Fibroblast of skin of left quadriceps (primary cell): Measurements from ENCODE around the gene STK39.
A peak's percentile ranks its signal among the peaks of the same experiment; 100 is the strongest.

Experiments used
- DNase-seq, 2 experiments: peaks; one replicate each; pipeline ENCODE4 v3.0.0-alpha.2; 2013; ENCODE audit warnings: low read depth in 2 of 2

Gene STK39

GRCh38 chr2:167960089-167960747 lies 287.2 kb downstream of the STK39 start:
- DNase-seq = no peak

GRCh38 chr2:167957662-167958061 lies 289.7 kb downstream of the STK39 start:
- DNase-seq = no peak

- DNase-seq = no peak
These were observed 292.0 kb downstream of the STK39 start for GRCh38 chr2:167955264-167955906.

GRCh38 chr2:167954495-167954894 lies 292.9 kb downstream of the STK39 start:
- DNase-seq = no peak

DNA sequence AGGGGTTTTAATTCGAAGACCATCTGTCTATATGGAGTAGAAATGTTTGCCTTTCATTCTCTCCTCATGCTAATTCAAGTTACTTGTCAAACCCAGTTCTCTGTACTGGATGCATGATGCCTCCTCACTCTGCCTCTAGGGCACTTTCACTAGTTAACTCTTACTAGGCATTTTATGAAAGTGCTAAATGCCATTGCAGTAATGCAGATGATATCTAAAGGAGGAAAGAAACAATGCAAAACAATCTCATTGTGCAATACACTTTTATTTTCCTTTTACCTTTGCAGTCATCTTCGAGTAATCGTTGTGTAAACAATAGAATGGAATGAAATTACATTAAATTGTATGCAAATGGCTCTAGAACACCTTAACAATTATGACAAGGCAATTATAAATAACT lies 293.6 kb downstream of the STK39 start:
- DNase-seq = no peak

- DNase-seq = no peak
These were observed 296.8 kb downstream of the STK39 start for GRCh38 chr2:167950571-167950970.

DNA sequence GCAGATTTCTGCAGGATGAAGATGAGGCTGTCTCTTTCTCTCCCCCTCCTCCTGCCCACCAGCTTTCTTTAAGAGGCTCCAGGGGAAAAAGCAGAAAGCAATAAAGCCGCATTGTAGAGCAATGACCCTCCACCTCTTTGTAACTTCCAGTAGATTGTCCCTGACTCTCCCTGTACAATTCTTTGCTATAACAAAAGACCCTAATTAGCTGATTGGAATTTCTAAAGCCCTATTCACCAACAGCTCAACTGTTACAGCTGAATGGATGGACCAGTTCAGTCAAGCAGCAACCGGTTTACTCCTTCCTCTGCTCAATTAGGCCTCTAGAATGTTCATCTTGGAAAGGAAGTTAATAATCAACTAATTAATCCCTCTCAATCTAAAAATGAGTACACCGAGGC lies 301.0 kb downstream of the STK39 start:
- no peak for DNase-seq

DNA sequence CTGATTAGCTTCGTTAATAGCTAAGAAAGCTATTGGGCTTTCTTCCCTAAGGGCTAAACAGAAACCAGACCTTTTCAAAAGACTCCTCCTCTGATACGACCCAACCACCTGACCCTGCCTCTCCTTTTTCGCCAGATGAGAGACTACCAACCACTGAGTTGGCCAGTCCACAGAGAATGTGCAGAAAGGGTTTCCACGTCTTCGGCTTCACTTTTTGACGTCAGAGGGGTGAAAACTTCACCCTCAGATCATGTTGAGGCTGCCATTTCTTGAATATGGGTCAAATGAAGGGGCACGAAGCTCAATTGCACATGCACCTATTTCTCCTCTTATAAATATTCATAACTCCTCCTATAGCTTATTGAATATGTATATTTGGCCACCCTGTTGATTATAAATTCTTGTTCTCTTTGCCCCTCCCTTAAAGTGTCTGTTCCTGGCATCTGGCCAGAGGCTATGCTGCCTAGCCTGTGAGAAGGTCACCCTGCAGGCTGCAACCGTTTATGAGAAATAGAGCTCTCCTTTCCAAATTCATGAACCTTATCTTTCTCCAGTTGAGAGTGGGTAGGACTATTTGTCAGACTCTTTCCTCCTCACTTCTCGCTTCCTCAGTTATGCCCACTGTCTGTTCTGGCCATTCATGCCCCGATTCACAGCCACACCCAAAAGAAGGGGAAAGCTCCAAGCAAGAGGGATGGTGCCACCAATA lies 301.6 kb downstream of the STK39 start:
- DNase-seq = no peak

- no peak for DNase-seq
These were observed 302.4 kb downstream of the STK39 start for GRCh38 chr2:167944825-167945659.

GRCh38 chr2:167943897-167944296 lies 303.5 kb downstream of the STK39 start:
- DNase-seq = peak in 1 of 2 experiments; percentile 4

DNA sequence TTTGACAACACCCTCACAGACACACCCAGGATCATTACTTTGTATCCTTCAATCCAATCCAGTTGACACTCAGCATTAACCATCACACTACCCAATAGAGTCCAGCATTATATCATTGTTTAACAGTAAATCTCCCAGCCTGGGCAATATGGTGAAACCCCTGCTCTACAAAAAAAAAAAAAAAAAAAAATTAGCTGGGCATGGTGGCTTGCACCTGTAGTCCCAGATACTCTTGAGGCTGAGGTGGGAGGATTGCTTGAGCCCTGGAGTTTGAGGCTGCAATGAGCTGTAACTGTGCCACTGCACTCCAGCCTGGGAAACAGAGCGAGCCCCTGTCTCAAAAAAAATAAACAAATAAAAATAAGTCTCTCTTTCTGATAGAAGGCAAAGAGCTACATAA lies 304.0 kb downstream of the STK39 start:
- no peak for DNase-seq

DNA sequence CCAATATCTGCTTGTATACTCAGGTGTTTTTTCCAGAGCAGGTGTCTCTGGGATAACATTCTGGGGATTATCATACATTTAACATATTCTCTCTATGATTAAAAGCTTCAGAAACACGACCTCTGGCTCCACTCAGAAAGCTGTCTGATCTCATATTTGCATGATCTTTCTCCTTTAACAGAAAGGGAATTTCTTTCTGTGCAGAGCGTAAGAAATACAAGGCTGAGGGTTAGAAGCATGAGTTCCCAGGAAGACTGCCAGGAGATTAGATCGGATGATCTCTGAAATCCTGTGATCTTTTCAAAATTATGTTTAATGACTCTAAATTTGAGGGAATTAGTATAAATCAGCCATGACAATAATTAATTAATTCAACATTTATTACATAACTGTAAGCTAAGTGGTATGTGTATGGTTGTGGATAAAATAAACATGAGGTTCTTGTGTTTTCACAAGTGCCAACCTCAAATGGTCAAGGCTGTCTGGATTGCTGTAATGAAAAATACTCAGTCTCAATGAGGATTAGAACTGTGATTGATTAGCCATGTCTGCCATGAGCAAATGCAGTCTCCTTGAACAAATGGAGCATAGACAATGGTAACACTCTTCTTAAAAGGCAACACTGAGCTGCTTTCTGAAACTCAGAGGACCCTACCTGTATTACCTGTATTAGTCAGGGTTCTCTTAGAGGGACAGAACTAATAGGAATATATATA lies 304.9 kb downstream of the STK39 start:
- no peak for DNase-seq

GRCh38 chr2:167941604-167942003 lies 305.8 kb downstream of the STK39 start:
- no peak for DNase-seq

GRCh38 chr2:167940734-167941507 lies 306.5 kb downstream of the STK39 start:
- DNase-seq = no peak

GRCh38 chr2:167940346-167940725 lies 307.1 kb downstream of the STK39 start:
- DNase-seq = no peak

GRCh38 chr2:167939514-167940345 lies 307.7 kb downstream of the STK39 start:
- no peak for DNase-seq

GRCh38 chr2:167937403-167937802 lies 310.0 kb downstream of the STK39 start:
- no peak for DNase-seq

DNA sequence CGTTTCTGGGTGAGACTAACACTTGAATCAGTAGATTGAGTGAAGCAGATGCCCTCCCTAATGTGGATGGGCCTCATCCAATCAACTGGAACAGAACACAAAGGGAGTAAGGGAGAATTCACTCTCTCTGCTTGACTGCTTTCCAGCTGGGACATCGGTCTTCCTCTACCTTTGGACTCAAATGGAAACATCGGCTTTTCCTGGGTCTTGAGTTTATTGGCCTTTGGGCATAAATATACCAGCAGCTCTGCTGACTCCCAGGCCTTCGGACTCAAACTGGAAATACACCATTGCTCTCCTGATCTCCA lies 311.6 kb downstream of the STK39 start:
- DNase-seq = no peak

DNA sequence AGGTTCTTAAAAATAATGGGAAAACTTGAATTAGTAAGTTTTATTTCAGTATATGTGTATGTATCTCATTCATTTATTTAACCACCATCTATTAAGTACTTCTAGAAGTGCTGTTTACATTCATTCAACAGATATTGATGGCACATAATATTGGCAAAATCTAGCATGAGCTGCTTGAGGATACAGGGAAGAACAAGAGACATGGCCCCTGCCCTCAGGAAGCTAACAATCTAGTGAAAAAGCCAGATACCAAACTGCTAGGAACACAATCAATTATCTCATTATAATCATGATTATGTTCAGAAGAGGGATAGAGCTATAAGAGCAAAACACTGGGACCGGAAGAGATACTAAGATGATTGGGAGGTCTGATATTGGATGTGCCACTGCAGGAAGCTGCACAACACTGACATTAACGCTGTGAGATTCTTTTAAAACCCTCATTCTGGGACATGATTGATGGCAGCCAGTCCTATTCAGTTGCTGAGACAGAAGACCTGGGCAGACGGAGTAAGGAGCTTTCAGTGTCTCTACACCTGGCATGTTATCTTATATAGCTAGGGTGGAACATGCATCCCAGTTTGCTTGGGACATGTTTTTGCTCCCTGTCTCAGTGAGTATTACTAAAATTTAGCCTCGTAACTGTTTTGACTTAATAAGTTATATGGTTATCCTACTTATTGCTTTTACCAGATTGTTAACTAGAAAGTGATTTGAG lies 314.1 kb downstream of the STK39 start:
- DNase-seq = no peak
